PC-9 (cell line): ENCODE data around the gene CBX8.
"Not testable (repeated sequence)": the region's sequence is repeated elsewhere in the genome, so short reads cannot be mapped to it uniquely, and the experiment has no call there.

ENCODE experiments used
- CTCF ChIP-seq: fragments of 200-600 bp; sonication (generic); conservative IDR thresholded peaks from 2 replicates; pipeline ENCODE4 v1.6.1; 2017; ENCODE audit warnings: mixed run types, antibody characterized with exemption, mild to moderate bottlenecking, moderate library complexity
- EZH2 ChIP-seq: fragments of 200-600 bp; sonication (generic); IDR thresholded peaks from 2 replicates; pipeline ENCODE4 v1.8.0; 2017; ENCODE audit warnings: antibody characterized with exemption, low read depth

- TF ChIP-seq CTCF, EZH2: not testable (repeated sequence)
Measured at GRCh38 chr17:79772726-79773125, 24.2 kb downstream of the CBX8 start.
